Heart left ventricle (tissue), 13 donors: ENCODE data around the gene CD63.

Experiments
- CTCF ChIP-seq, 12 donors: fragments of 200-600 bp; sonication (generic) in 4 of 12; IDR thresholded peaks; one replicate each; pipeline versions ENCODE4 v1.5.0 to v1.8.0; 2018 to 2022; ENCODE audit warnings: antibody characterized with exemption in 12 of 12, mild to moderate bottlenecking in 5 of 12
- POLR2A ChIP-seq, 2 donors: fragments of 450-650 bp; IDR thresholded peaks; one replicate each; pipeline ENCODE4 v1.6.1; 2017; ENCODE audit warnings: antibody characterized with exemption in 2 of 2, mild to moderate bottlenecking in 2 of 2, moderate library complexity in 2 of 2
- donor health status: ischemic (EF 13 %, LVEDD 7.1; RV severe dilation, severe dysfunction).
- donor health status: DM: no; HTN: yes; CAD: no.
- donor health status: DM: no; HTN: no; CAD: no.
- donor health status: ischemic (EF 25% LVEDD 6.9; RV normal size, moderate dysfunction).
- donor health status: ischemic (EF 25% LVEDD 5.7; RV mildly dilated, moderate dysfunction).
- donor health status: ischemic (EF 35%, LVEDD 5.7; RV mildly dilated, moderate dysfunction).
- donor health status: nonischemic (EF 11% LVEDD 7.7; RV severe dilation, severe dysfunction).
- donor health status: DM: yes; HTN: yes; CAD: no.
- donor health status: PGD.
- donor health status: ischemic (EF 29% LVEDD 5.4; RV normal size, mild dysfunction).
- donor health status: nonischemic (EF 23%, LVEDD 6.1; RV moderate dilation, normal function).

DNA sequence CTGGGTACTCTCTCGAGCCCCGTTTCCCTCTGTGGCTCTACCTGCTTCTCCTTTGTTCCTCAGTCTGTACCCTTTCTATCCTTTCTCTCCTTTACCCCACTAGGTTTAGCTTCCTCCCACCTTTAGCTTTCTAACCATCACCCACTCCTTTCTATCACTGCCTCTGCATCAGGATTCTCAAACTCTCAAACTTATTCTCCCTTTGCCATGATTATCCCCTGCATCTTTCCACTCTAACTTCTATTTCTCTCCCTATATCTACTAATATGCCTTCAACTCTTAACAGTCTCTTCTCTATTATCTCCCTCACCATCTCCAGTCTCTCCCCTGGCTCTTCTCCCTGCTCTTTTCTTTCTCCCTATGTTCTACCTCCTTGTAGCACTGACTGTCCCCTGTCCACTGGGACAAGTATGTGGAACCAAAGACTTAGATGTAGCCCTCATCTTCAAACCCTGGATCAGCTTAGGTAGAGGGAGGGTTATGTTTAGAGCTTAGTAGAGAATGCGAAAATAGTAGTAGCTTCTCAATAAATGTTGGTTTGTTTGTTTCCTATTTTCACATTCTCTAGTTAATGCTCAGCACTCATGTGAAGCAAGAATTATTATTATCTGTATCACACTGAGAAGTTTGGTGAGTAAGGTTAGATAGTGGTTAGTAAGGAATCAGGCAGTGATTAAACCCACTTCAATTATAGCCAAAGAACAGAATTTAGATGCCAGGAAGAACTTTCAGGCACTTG, 17.5 kb upstream of the CD63 start:
- TF ChIP-seq CTCF (IDR thresholded peaks at IDR 0.05) = no peak
- no peak for TF ChIP-seq POLR2A (IDR thresholded peaks at IDR 0.05)
